ENCODE results near the gene CUTA. TPM values are rescaled to one million over a fixed set of nuclear protein-coding genes. Genes with fewer than 3 reads are reported as not detected.

Gene CUTA, protein sequence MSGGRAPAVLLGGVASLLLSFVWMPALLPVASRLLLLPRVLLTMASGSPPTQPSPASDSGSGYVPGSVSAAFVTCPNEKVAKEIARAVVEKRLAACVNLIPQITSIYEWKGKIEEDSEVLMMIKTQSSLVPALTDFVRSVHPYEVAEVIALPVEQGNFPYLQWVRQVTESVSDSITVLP
- 74.7 and 90.5 TPM in 2 replicates for total RNA-seq

DNA sequence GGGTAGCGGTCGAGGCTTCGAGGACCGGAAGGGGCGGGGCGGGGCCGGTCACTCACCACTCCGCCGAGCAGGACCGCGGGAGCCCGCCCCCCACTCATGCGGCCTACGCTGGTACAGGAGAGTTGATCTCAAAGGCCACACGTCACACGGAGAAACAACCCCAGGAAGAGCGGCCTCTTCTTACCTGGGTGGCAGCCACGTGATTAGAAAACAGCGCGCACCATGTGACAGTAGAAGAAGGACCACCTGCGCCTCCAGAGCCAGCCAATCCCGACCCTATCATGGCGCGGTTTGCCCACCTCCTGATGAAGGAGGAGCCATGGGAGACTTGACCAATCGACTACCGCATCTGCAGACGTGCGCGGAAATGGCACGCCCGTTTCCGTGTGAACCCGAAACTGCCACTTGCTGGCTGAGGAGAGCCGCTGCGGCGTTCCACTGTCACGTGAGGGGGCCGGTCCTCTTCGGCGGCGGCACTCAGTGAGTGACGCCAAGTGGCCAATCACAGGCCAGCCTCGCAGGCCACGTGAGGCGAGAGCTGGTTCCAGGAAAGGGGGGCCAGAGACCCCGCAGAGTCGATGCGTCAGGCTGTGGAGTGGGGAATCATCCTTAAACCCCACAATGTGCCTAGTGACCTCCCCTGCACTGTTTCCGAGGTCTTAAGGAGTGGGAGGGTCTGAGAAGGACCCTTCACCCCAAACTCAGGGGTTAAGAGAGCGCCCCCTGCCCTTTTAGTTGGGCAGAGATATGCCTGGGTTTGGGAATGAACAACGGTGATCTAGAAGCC lies at the start of gene CUTA:
TSS of gene CUTA (minus strand) at position 205 of the 787 bp plus-strand sequence. CDS start at position 98, 107 bp downstream.
- peak; percentile 99 for DNase-seq (ENCODE audit: low read depth)

DNA sequence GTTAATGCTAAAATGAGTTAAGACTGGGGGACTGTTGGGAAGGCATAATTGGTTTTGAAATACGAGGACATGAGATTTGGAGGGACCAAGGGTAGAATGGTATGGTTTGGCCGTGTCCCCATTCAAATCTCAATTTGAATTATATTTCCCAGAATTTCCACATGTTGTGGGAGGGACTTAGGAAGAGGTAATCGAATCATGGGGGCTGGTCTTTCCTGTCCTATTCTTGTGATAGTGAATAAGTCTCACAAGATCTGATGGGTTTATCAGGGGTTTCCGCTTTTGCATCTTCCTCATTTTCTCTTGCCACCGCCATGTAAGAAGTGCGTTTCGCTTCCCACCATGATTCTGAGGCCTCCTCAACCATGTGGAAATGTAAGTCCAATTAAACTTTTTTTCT lies 49.2 kb upstream of the CUTA start:
- DNase-seq (ENCODE audit: low read depth), result no peak

DNA sequence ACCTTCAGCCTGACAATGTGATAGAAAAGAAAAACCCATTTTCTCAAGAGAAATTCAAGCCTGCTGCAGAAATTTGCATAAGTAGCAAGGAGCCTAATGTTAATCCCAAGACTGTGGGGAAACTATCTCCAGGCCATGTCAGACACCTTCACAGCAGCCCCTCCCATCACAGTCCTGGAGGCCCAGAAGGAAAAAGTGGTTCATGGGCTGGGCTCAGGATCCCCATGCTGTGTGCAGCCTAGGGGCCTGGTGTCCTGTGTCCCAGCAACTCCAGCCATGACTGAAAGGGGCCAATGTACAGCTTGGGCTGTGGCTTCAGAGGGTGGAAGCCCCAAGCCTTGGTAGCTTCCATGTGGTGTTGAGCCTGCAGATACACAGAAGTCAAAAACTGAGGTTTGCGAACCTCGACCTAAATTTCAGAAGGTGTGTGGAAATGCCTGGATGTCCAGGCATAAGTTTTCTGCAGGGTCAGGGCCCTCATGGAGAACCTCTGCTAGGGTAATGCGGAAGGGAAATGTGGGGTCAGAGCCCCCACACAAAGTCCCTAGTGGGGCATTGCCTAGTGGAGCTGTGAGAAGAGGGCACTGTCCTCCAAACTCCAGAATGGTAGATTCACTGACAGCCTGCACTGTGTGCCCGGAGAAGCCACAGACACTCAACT lies 48.3 kb upstream of the CUTA start:
- no peak for DNase-seq (ENCODE audit: low read depth)

DNA sequence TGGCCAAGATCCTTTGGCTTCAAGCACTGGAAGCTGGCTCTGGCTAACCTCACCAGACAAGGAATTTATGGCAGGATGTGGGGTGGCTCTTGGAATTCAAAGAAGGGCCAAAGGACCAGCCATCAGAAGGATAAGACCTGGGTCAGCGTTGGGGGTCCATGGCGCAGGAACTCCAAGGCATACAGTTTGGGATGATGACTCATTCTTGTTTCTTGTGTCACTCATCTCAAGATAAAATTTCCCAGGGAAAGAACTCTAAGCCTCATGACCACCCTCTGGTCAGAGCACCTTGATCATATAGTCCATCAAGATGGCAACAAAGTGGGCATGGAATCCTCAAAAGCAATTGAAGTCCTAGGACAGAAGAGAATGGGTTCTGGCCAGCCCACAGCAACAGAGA lies 41.3 kb upstream of the CUTA start:
- DNase-seq (ENCODE audit: low read depth), result no peak

DNA sequence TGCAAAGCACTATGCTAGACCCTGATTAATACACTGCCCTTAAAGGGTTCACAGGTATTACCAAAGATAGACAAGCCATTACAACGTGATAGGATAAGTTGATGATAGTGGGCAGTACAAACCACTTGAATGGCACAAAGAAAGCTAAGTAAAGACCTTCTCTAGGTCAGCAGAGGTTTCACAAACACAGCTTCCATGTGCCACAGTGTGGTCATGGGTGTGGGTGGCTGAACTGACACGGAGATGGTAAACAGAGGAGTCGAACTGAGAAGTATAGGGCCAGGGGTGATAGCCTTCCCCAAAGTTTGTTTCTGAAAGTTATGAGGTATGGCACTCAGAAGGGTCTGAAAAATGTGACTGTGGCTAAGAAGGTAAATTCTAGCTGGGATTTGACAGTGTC lies 40.8 kb upstream of the CUTA start:
- DNase-seq (ENCODE audit: low read depth), result no peak

DNA sequence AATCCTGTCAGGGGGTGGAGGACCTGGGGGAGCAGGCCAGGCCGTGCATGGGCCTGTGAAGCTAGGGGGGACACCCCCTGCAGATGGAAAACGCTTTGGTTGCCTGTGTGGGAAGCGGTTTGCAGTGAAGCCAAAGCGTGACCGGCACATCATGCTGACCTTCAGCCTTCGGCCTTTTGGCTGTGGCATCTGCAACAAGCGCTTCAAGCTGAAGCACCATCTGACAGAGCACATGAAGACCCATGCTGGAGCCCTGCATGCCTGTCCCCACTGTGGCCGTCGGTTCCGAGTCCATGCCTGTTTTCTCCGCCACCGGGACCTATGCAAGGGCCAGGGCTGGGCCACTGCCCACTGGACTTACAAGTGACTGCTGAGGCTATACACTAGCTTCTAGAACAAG lies 38.2 kb upstream of the CUTA start:
- no peak for DNase-seq (ENCODE audit: low read depth)

DNA sequence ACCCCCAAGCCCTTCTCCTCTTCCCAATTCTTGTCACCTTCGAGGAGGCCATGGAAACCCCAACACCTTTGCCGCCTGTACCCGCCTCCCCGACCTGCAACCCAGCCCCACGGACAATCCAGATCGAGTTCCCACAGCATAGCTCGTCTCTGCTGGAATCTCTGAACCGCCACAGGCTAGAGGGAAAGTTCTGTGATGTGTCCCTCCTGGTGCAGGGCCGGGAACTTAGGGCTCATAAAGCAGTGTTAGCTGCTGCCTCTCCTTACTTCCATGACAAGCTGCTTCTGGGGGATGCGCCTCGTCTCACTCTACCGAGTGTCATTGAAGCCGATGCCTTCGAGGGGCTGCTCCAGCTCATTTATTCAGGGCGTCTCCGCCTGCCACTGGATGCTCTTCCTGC lies 37.1 kb upstream of the CUTA start:
- DNase-seq (ENCODE audit: low read depth), result no peak

DNA sequence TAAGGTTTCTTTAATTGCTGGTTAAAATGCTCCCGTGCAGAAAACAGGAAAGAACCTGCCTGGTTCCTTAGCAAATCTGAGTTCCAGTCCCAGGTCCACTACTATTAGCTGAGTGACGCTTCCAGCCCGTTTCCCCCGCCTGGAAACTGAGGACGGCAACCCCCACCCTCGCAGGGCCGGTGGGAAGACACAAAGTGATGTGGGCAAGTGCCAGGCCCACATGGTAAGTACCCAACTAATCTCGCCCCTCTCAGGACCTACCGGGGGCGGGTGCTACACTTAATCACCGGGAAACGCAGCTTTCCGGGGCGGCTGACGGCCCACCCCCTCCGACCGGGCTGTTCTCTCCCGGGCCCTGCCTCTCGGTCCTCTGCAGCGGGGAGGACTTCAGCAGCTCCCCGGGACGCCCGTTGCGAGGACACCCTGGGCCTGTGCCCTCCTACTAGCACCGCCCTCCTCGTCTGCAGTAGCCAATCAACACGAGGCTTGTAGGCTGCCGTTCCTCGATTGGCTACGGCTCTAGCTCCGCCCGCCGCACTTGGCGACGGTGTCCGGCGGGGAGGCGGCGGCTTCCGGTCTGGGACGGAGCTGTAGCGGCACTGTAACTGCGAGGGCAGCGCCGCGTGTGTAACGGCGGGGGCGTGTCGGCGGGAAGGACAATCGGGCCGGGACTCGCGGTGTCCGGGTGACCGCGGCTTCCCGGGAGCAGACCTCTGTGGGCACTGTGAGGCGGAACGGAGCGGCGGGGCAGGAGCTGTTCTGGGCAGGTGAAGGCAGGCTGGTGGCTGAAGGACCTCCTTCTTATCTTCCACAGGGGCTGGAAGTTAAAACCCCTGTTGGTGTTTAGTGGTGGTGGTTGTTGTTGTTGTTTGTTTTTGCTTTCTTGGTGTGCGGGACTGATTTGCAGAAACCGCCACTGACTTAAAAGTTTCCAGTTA lies 36.4 kb upstream of the CUTA start, which contains the start of gene ZBTB9:
TSS of gene ZBTB9 (plus strand) at position 568 of the 938 bp plus-strand sequence. CDS start 525 bp downstream, outside the sequence.
- DNase-seq (ENCODE audit: low read depth), result peak; percentile 91

DNA sequence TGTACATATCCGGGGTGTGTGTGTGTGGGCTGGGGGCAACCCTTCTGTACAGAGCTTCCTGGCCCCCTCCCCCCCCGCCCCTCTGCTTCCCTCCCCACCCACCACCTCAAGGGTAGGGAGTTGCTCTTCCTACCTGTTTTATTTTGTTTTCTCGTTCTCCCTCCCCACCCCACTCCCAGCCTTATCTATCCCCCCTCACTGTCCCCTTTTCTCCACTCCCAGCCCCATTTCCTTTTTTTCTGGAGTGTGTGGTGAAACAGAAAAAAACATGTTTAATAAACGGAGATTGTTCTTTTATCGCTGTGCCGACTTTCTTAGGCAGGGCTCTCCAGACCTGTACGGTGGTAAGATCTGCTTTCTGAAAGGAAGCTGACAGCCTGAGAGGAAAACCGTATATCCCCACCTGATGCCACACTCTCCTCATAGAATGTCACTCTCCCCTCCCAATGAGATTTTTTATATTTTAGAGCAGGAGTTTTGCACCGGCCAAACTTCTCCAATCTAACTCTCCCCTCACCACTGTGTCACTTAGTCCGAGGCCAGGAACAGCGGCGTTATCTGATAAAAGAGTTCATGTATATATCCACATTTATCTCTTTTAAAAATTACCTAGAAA lies 35.6 kb upstream of the CUTA start:
- DNase-seq (ENCODE audit: low read depth), result peak; percentile 13

DNA sequence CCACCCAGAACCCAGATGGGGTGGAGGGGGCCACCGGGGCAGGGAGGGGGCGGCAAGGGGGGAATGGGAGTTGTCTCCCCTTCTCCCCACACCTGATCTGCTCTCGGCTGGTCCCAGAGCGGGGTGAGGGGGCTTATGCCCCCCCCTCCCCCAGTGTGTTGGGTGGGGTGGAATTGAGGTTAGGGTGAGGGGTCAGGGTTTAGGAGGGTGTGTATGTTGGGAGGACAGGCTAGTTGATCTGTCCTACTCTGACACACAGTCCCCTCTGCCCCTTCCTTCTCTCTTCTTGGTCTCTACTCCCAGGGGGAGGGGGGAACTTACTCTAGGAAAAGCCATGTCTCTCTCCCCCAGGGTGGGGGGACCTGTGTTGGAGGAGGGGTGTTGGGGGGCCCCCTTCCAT lies 34.6 kb upstream of the CUTA start:
- DNase-seq (ENCODE audit: low read depth), result no peak

DNA sequence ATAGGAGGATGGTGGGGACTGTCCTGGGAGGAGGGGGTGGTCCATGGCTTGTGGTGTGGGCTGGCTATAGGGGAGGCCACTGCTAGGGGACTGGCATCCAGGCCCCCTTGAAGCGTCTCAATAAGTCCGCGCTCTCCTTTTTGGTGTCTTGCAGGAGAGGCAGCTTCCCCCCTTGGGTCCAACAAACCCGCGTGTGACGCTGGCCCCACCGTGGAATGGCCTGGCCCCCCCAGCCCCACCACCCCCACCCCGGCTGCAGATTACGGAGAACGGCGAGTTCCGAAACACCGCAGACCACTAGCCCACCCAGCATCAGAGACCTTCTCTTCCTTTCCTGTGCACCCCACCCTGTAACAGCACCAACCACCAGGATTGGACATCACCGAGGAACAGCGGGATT lies 33.7 kb upstream of the CUTA start:
- no peak for DNase-seq (ENCODE audit: low read depth)

DNA sequence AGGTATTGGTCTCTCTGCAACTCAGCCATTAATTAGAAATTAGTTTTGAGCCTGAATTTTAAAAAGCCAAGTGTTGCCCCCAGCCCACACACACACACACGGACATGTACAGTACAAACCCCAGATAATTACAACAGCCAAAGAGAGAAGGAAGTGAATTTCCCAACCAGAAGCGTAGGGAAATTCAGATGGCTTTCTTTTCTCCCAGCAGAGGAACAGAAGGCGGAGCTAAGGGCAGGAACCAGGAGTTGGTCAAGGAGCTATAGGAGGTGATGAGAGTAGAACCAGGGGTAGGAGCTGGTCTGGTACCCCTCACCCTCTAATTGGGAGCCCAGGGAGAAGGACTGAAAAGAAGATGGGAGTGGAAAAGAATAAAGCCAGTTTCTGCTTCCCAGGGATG lies 32.5 kb upstream of the CUTA start:
- no peak for DNase-seq (ENCODE audit: low read depth)

DNA sequence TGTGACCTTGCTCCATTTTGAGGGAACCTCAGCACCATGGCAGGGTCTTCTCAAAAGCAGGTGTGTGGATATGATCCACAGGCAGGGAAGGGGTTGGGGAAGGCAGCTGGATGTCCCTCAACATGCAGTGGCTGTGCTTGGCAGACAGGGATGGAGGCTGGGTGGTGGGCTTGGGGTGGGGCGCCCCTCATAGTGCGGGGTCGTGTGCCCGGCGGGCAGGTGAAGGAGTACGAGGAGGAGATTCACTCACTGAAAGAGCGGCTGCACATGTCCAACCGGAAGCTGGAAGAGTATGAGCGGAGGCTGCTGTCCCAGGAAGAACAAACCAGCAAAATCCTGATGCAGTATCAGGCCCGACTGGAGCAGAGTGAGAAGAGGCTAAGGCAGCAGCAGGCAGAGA lies 28.4 kb upstream of the CUTA start:
- DNase-seq (ENCODE audit: low read depth), result no peak

DNA sequence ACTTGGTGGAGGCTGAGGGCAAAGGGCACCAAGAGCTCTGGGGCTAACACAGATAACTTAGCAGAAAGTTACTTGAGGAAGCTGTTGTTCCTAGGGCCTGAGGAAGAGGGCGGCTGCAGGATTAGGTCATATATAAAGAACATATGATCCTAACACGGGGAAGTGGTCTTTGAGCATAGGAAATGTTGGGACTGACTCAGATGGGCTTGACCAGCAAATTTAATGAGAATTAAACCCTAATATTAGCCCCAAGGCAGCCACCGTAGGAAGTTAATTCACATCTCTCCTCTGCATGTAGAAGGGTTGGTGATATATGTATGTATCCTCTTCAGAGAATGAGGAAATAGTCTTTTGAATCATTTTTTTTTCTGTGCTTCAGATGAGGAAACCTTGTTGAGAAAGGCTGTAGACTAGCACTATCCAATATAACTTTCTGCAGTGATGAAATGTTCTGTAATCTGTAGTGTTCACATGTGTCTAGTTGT lies 27.3 kb upstream of the CUTA start:
- no peak for DNase-seq (ENCODE audit: low read depth)

DNA sequence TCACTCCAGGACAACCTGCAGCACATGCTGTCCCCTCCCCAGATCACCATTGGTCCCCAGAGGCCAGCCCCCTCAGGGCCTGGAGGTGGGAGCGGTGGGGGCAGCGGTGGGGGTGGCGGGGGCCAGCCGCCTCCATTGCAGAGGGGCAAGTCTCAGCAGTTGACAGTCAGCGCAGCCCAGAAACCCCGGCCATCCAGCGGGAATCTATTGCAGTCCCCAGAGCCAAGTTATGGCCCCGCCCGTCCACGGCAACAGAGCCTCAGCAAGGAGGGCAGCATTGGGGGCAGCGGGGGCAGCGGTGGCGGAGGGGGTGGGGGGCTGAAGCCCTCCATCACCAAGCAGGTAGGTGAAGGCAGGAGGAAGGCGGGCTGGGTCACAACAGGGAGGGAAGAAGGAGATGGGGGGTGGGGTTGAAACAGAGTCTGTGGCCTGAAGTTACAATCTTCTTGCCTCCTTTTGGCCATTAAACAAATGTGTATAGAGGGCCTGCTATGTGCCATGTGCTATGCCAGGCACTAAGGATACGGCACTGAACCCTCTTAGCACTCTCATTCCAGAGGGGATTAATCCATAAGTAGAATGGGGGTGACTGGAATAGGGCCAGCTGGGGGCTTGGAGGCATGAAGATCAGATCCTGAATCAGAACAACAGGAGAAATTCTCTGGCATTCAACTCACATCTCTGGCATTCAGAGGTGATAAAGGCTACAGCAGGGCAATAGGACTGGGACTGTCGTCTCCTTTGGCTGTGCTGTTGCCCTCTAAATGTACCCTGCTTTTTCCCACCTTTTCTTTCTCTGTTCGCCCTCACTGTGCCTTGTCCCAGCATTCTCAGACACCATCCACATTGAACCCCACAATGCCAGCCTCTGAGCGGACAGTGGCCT lies 26.0 kb upstream of the CUTA start:
- no peak for DNase-seq (ENCODE audit: low read depth)

DNA sequence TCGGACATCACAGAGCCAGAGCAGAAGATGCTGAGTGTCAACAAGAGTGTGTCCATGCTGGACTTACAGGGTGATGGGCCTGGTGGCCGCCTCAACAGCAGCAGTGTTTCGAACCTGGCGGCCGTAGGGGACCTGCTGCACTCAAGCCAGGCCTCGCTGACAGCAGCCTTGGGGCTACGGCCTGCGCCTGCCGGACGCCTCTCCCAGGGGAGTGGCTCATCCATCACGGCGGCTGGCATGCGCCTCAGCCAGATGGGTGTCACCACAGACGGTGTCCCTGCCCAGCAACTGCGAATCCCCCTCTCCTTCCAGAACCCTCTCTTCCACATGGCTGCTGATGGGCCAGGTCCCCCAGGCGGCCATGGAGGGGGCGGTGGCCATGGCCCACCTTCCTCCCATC lies 25.1 kb upstream of the CUTA start:
- DNase-seq (ENCODE audit: low read depth), result no peak

DNA sequence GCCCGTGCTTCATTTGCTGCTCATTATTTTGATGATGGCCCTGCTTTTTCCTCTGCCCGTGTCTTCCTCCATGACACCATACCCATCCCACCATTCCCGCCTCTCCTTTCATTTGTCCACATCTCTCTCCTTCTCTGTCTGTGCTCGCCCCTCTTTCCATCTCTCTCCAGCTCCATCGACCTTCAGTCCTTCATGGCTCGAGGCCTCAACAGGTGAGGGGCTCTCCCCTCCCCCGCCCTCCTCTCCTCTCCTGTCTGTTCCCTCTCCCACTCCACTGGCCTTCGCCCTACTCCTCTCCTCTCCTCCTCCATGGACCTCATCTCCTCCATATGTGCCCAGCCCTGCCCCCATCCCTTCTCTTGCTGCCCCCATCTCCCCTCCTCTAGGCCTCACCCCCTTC lies 24.4 kb upstream of the CUTA start:
- DNase-seq (ENCODE audit: low read depth), result no peak

DNA sequence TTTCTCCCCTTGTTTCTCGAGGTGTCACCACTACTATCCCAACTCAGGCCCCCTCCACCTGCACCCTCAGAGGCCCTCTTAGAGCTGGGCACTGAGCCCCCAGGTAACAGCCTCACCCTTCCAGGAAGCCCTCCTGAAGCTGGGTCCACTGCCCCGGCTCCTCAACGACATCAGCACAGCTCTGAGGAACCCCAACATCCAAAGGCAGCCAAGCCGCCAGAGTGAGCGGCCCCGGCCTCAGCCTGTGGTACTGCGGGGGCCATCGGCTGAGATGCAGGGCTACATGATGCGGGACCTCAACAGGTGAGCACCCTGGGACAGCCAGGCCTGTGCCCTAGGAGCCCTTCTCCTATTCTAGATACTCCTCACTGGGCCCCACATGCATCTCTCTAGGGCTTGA lies 23.6 kb upstream of the CUTA start:
- no peak for DNase-seq (ENCODE audit: low read depth)

DNA sequence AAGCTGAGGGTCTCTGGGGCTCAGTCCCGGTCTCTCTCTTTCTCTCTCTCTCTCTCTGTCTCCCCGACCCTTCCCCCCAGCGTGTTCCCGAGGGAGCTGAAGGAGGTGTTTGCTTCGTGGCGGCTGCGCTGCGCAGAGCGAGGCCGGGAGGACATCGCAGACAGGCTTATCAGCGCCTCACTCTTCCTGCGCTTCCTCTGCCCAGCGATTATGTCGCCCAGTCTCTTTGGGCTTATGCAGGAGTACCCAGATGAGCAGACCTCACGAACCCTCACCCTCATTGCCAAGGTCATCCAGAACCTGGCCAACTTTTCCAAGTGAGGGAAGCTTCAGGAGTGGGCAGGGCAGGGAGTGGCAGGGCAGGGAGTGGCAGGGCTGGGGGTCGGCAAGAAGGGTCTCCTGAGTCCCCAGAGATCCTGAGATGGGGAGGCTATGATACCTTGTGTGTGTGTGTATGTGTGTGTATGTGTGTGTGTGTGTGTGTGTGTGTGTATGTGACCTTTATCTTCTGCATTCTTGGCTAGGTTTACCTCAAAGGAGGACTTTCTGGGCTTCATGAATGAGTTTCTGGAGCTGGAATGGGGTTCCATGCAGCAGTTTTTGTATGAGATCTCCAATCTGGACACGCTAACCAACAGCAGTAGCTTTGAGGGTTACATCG lies 22.9 kb upstream of the CUTA start:
- no peak for DNase-seq (ENCODE audit: low read depth)
